Measurements from ENCODE around the gene ZNF254. TPM values are rescaled to one million over a fixed set of nuclear protein-coding genes. Genes with fewer than 3 reads are reported as not detected.

ZNF254 gene
- total RNA-seq, 1 experiment from 2014 or later = 35.1 TPM

- Histone ChIP-seq H3K4me3 (ENCODE audit: low read length) (no peak overlapping the region), H3K27me3 (ENCODE audit: low read length) (no peaks in the 10 kb centered on the region), H3K9me2 (replicated peaks; ENCODE audit: insufficient read depth, low read length) (no peaks in the 10 kb centered on the region), H3K4me2 (ENCODE audit: low read depth, low read length, poor library complexity, severe bottlenecking) (no peak overlapping the region), H3K4me1 (ENCODE audit: low read length) (no peaks in the 10 kb centered on the region), H3K27ac (ENCODE audit: low read length) (no peak overlapping the region), H3K9me3 (ENCODE audit: low read length) (no peaks in the 10 kb centered on the region), H4K20me1 (ENCODE audit: insufficient read depth, low read depth, low read length) (no peaks in the 10 kb centered on the region), H3K79me2 (ENCODE audit: low read length) (peaks cover 2% of the 10 kb centered on the region; the same call in 1 of the 2 replicates), H2AFZ (ENCODE audit: low read length) (no peak overlapping the region), H3K36me3 (ENCODE audit: insufficient read depth, low read length) (peaks cover 42% of the 10 kb centered on the region), H3K9ac (ENCODE audit: low read length) (no peak overlapping the region)
- no peak for DNase-seq
These were observed 33.4 kb upstream of the ZNF254 start for GRCh38 chr19:24053601-24054000.

- Histone ChIP-seq H3K27ac (ENCODE audit: low read length) (no peak overlapping the region), H3K4me3 (ENCODE audit: low read length) (no peak overlapping the region), H3K9me3 (ENCODE audit: low read length) (no peaks in the 10 kb centered on the region), H3K4me2 (ENCODE audit: low read depth, low read length, poor library complexity, severe bottlenecking) (no peak overlapping the region), H3K27me3 (ENCODE audit: low read length) (no peaks in the 10 kb centered on the region), H3K4me1 (ENCODE audit: low read length) (no peaks in the 10 kb centered on the region), H3K9me2 (replicated peaks; ENCODE audit: insufficient read depth, low read length) (no peaks in the 10 kb centered on the region), H3K9ac (ENCODE audit: low read length) (no peak overlapping the region), H2AFZ (ENCODE audit: low read length) (no peak overlapping the region), H4K20me1 (ENCODE audit: insufficient read depth, low read depth, low read length) (no peaks in the 10 kb centered on the region), H3K36me3 (ENCODE audit: insufficient read depth, low read length) (peaks cover 44% of the 10 kb centered on the region), H3K79me2 (ENCODE audit: low read length) (no peaks in the 10 kb centered on the region)
- DNase-seq = no peak
These were observed 32.7 kb upstream of the ZNF254 start for GRCh38 chr19:24054044-24054935.

- no peaks in the 10 kb centered on the region for H4K20me1 ChIP-seq (ENCODE audit: insufficient read depth, low read depth, low read length)
- no peak overlapping the region for H3K4me2 ChIP-seq (ENCODE audit: low read depth, low read length, poor library complexity, severe bottlenecking)
- no peak overlapping the region for H2AFZ ChIP-seq (ENCODE audit: low read length)
- no peak overlapping the region for H3K9ac ChIP-seq (ENCODE audit: low read length)
- H3K4me3 ChIP-seq (ENCODE audit: low read length) = no peak overlapping the region
- peaks cover 42% of the 10 kb centered on the region for H3K36me3 ChIP-seq (ENCODE audit: insufficient read depth, low read length)
- H3K79me2 ChIP-seq (ENCODE audit: low read length) = no peaks in the 10 kb centered on the region
- no peak overlapping the region for H3K27ac ChIP-seq (ENCODE audit: low read length)
- H3K9me2 ChIP-seq (replicated peaks; ENCODE audit: insufficient read depth, low read length) = no peaks in the 10 kb centered on the region
- no peaks in the 10 kb centered on the region for H3K4me1 ChIP-seq (ENCODE audit: low read length)
- H3K27me3 ChIP-seq (ENCODE audit: low read length) = no peaks in the 10 kb centered on the region
- no peak for DNase-seq
- H3K9me3 ChIP-seq (ENCODE audit: low read length) = no peaks in the 10 kb centered on the region
These were observed 31.4 kb upstream of the ZNF254 start for GRCh38 chr19:24055548-24055947.

GRCh38 chr19:24057144-24057543, 29.8 kb upstream of the ZNF254 start:
- Histone ChIP-seq H3K9me3 (ENCODE audit: low read length) (no peaks in the 10 kb centered on the region), H3K36me3 (ENCODE audit: insufficient read depth, low read length) (peaks cover 46% of the 10 kb centered on the region), H4K20me1 (ENCODE audit: insufficient read depth, low read depth, low read length) (no peaks in the 10 kb centered on the region), H3K27me3 (ENCODE audit: low read length) (no peaks in the 10 kb centered on the region), H3K4me3 (ENCODE audit: low read length) (no peak overlapping the region), H3K27ac (ENCODE audit: low read length) (no peak overlapping the region), H2AFZ (ENCODE audit: low read length) (no peak overlapping the region), H3K4me1 (ENCODE audit: low read length) (no peaks in the 10 kb centered on the region), H3K79me2 (ENCODE audit: low read length) (no peaks in the 10 kb centered on the region), H3K9ac (ENCODE audit: low read length) (no peak overlapping the region), H3K4me2 (ENCODE audit: low read depth, low read length, poor library complexity, severe bottlenecking) (no peak overlapping the region), H3K9me2 (replicated peaks; ENCODE audit: insufficient read depth, low read length) (no peaks in the 10 kb centered on the region)
- no peak for DNase-seq

GRCh38 chr19:24059563-24060295, 27.3 kb upstream of the ZNF254 start:
- H2AFZ ChIP-seq (ENCODE audit: low read length) = no peak overlapping the region
- H3K4me2 ChIP-seq (ENCODE audit: low read depth, low read length, poor library complexity, severe bottlenecking) = no peak overlapping the region
- H3K4me3 ChIP-seq (ENCODE audit: low read length) = no peak overlapping the region
- H3K27me3 ChIP-seq (ENCODE audit: low read length) = no peaks in the 10 kb centered on the region
- H3K36me3 ChIP-seq (ENCODE audit: insufficient read depth, low read length) = peaks cover 37% of the 10 kb centered on the region
- H3K9me2 ChIP-seq (replicated peaks; ENCODE audit: insufficient read depth, low read length) = no peaks in the 10 kb centered on the region
- H4K20me1 ChIP-seq (ENCODE audit: insufficient read depth, low read depth, low read length) = no peaks in the 10 kb centered on the region
- H3K79me2 ChIP-seq (ENCODE audit: low read length) = no peaks in the 10 kb centered on the region
- H3K27ac ChIP-seq (ENCODE audit: low read length) = no peak overlapping the region
- H3K9ac ChIP-seq (ENCODE audit: low read length) = no peak overlapping the region
- no peaks in the 10 kb centered on the region for H3K9me3 ChIP-seq (ENCODE audit: low read length)
- no peak for DNase-seq
- H3K4me1 ChIP-seq (ENCODE audit: low read length) = no peaks in the 10 kb centered on the region

GRCh38 chr19:24060687-24061356, 26.2 kb upstream of the ZNF254 start:
- no peaks in the 10 kb centered on the region for H3K9me2 ChIP-seq (replicated peaks; ENCODE audit: insufficient read depth, low read length)
- H3K79me2 ChIP-seq (ENCODE audit: low read length) = no peaks in the 10 kb centered on the region
- H2AFZ ChIP-seq (ENCODE audit: low read length) = no peak overlapping the region
- H3K9ac ChIP-seq (ENCODE audit: low read length) = no peak overlapping the region
- H3K27ac ChIP-seq (ENCODE audit: low read length) = no peak overlapping the region
- no peak for DNase-seq
- H3K9me3 ChIP-seq (ENCODE audit: low read length) = no peaks in the 10 kb centered on the region
- H3K4me1 ChIP-seq (ENCODE audit: low read length) = no peaks in the 10 kb centered on the region
- H3K4me3 ChIP-seq (ENCODE audit: low read length) = no peak overlapping the region
- H3K4me2 ChIP-seq (ENCODE audit: low read depth, low read length, poor library complexity, severe bottlenecking) = no peak overlapping the region
- peaks cover 42% of the 10 kb centered on the region for H3K36me3 ChIP-seq (ENCODE audit: insufficient read depth, low read length)
- no peaks in the 10 kb centered on the region for H3K27me3 ChIP-seq (ENCODE audit: low read length)
- H4K20me1 ChIP-seq (ENCODE audit: insufficient read depth, low read depth, low read length) = no peaks in the 10 kb centered on the region

GRCh38 chr19:24062190-24062589, 24.8 kb upstream of the ZNF254 start:
- H3K9me2 ChIP-seq (replicated peaks; ENCODE audit: insufficient read depth, low read length) = no peaks in the 10 kb centered on the region
- H3K4me3 ChIP-seq (ENCODE audit: low read length) = no peak overlapping the region
- no peaks in the 10 kb centered on the region for H3K27me3 ChIP-seq (ENCODE audit: low read length)
- H3K36me3 ChIP-seq (ENCODE audit: insufficient read depth, low read length) = peaks cover 40% of the 10 kb centered on the region
- DNase-seq = no peak
- no peak overlapping the region for H3K4me2 ChIP-seq (ENCODE audit: low read depth, low read length, poor library complexity, severe bottlenecking)
- no peaks in the 10 kb centered on the region for H3K9me3 ChIP-seq (ENCODE audit: low read length)
- H3K27ac ChIP-seq (ENCODE audit: low read length) = no peak overlapping the region
- no peak overlapping the region for H2AFZ ChIP-seq (ENCODE audit: low read length)
- no peaks in the 10 kb centered on the region for H4K20me1 ChIP-seq (ENCODE audit: insufficient read depth, low read depth, low read length)
- no peaks in the 10 kb centered on the region for H3K4me1 ChIP-seq (ENCODE audit: low read length)
- no peaks in the 10 kb centered on the region for H3K79me2 ChIP-seq (ENCODE audit: low read length)
- no peak overlapping the region for H3K9ac ChIP-seq (ENCODE audit: low read length)

- H3K9me2 ChIP-seq (replicated peaks; ENCODE audit: insufficient read depth, low read length) = no peaks in the 10 kb centered on the region
- H3K4me3 ChIP-seq (ENCODE audit: low read length) = no peak overlapping the region
- no peak overlapping the region for H3K4me2 ChIP-seq (ENCODE audit: low read depth, low read length, poor library complexity, severe bottlenecking)
- H3K9ac ChIP-seq (ENCODE audit: low read length) = no peak overlapping the region
- no peaks in the 10 kb centered on the region for H3K27me3 ChIP-seq (ENCODE audit: low read length)
- H3K27ac ChIP-seq (ENCODE audit: low read length) = no peak overlapping the region
- no peak for DNase-seq
- no peaks in the 10 kb centered on the region for H3K79me2 ChIP-seq (ENCODE audit: low read length)
- peaks cover 42% of the 10 kb centered on the region for H3K36me3 ChIP-seq (ENCODE audit: insufficient read depth, low read length)
- no peak overlapping the region for H2AFZ ChIP-seq (ENCODE audit: low read length)
- no peaks in the 10 kb centered on the region for H4K20me1 ChIP-seq (ENCODE audit: insufficient read depth, low read depth, low read length)
- no peaks in the 10 kb centered on the region for H3K4me1 ChIP-seq (ENCODE audit: low read length)
- H3K9me3 ChIP-seq (ENCODE audit: low read length) = no peaks in the 10 kb centered on the region
These were observed 23.7 kb upstream of the ZNF254 start for GRCh38 chr19:24063295-24063694.
